HCT116 (cell line): Measurements from ENCODE around the gene C10orf53. TPM values are rescaled to one million over a fixed set of nuclear protein-coding genes. Genes with fewer than 3 reads are reported as not detected.

Experiments
- ATAC-seq: fragments of 200-7000 bp; cut with Tn5 transposase; 2 replicates; pipeline ENCODE4 v1.9.1; 2020; ENCODE audit warnings: mild to moderate bottlenecking, moderate library complexity
- BruUV-seq: library from RNA; stranded (reverse); fragments of 400-500 nt; replicated peaks from 2 replicates; lab custom pipeline; 2021; lab: Mats Ljungman, UMichigan
- CTCF ChIA-PET: fragments of 300-600 bp; sonication (Branson Sonifier 250); formaldehyde crosslinking; loops from one replicate; lab custom pipeline; 2021; ENCODE audit warnings: antibody characterized with exemption; lab: Charles Lee
- POLR2A ChIA-PET: fragments of 300-600, 350-600 bp; sonication (Branson Sonifier 250); formaldehyde crosslinking; loops from one replicate; lab custom pipeline; 2021; ENCODE audit warnings: antibody characterized with exemption; lab: Charles Lee
- RAD21 ChIA-PET, 2 experiments: fragments of 300-600 bp; sonication (Branson Sonifier 250); formaldehyde crosslinking; loops; one replicate each; lab custom pipeline; 2023; ENCODE audit warnings: low total read pairs in 2 of 2; ENCODE audit not compliant: uncharacterized antibody in 2 of 2, unreplicated experiment in 2 of 2, low non-redundant PET in 1 of 2; lab: Charles Lee
- DNase-seq: peaks from one replicate; pipeline ENCODE4 v3.0.0-alpha.2; 2010; ENCODE audit warnings: low read depth, low spot score
- H2AFZ ChIP-seq: fragments of 200-600 bp; shearing (Covaris generic), sonication (generic); 2 replicates; pipeline ENCODE4 v1.6.1; 2017; ENCODE audit warnings: low read depth, mixed run types, mixed read lengths, antibody characterized with exemption, low read length; ENCODE audit not compliant: poor library complexity, severe bottlenecking
- H3K27ac ChIP-seq: 2 replicates; pipeline ENCODE4 v1.5.1; 2012; ENCODE audit warnings: low read depth, low read length
- H3K27me3 ChIP-seq: fragments of 200-600 bp; sonication (generic); 2 replicates; pipeline ENCODE4 v1.6.1; 2016; ENCODE audit warnings: mixed run types, low read length, mixed read lengths; ENCODE audit not compliant: insufficient read depth
- H3K36me3 ChIP-seq, 2 experiments: fragments of 200-500 bp in 1 of 2; fragments of 200-600 bp in 1 of 2; sonication (Bioruptor generic) in 1 of 2; sonication (generic) in 1 of 2; 2 replicates each; pipeline versions ENCODE4 v1.5.1 to v1.6.1; 2014 to 2016; ENCODE audit warnings: low read length in 2 of 2, inconsistent platforms in 1 of 2, mixed read lengths in 1 of 2, mixed run types in 1 of 2; ENCODE audit not compliant: insufficient read depth in 2 of 2, control insufficient read depth in 1 of 2
- H3K4me1 ChIP-seq, 2 experiments: fragments of 200-600 bp in 1 of 2; sonication (generic) in 1 of 2; 2 replicates each; pipeline versions ENCODE4 v1.5.1 to v1.6.1; 2012 to 2017; ENCODE audit warnings: low read length in 2 of 2, inconsistent platforms in 1 of 2, mild to moderate bottlenecking in 1 of 2, mixed read lengths in 1 of 2, mixed run types in 1 of 2, moderate library complexity in 1 of 2; ENCODE audit not compliant: insufficient read depth in 2 of 2, control insufficient read depth in 1 of 2
- H3K4me2 ChIP-seq: fragments of 200-600 bp; sonication (generic); 2 replicates; pipeline ENCODE4 v1.6.1; 2017; ENCODE audit warnings: mixed run types, low read length, mixed read lengths
- H3K4me3 ChIP-seq, 2 experiments: fragments of 200-600 bp in 1 of 2; sonication (generic) in 1 of 2; replicated peaks in 1 of 2; 2 replicates each; pipeline ENCODE4 v1.5.1; 2011 to 2016; ENCODE audit warnings: low read length in 2 of 2, control low read depth in 1 of 2, low read depth in 1 of 2, mild to moderate bottlenecking in 1 of 2, mixed read lengths in 1 of 2, mixed run types in 1 of 2
- H3K79me2 ChIP-seq: fragments of 200-600 bp; sonication (generic); 2 replicates; pipeline ENCODE4 v1.6.1; 2017; ENCODE audit warnings: mild to moderate bottlenecking, mixed run types, low read length, moderate library complexity, mixed read lengths; ENCODE audit not compliant: insufficient read depth
- H3K9ac ChIP-seq: fragments of 200-600 bp; sonication (generic); 2 replicates; pipeline ENCODE4 v1.6.1; 2016; ENCODE audit warnings: low read length, mixed read lengths
- H3K9me2 ChIP-seq: fragments of 200-600 bp; sonication (generic), shearing (Covaris generic); 2 replicates; pipeline ENCODE4 v1.6.1; 2017; ENCODE audit warnings: mixed run types, mild to moderate bottlenecking, moderate library complexity; ENCODE audit not compliant: insufficient read depth
- H3K9me3 ChIP-seq, 2 experiments: fragments of 200-500 bp in 1 of 2; fragments of 200-600 bp in 1 of 2; sonication (Bioruptor generic) in 1 of 2; sonication (generic) in 1 of 2; 2 replicates each; pipeline ENCODE4 v1.6.1; 2014 to 2017; ENCODE audit warnings: low read length in 2 of 2, mixed read lengths in 2 of 2, inconsistent platforms in 1 of 2, low read depth in 1 of 2, mild to moderate bottlenecking in 1 of 2, mixed run types in 1 of 2, moderate library complexity in 1 of 2; ENCODE audit not compliant: control insufficient read depth in 1 of 2, insufficient read depth in 1 of 2
- H4K20me1 ChIP-seq: fragments of 200-600 bp; sonication (generic), shearing (Covaris generic); 2 replicates; pipeline ENCODE4 v1.6.1; 2017; ENCODE audit warnings: mixed run types, mild to moderate bottlenecking, moderate library complexity; ENCODE audit not compliant: insufficient read depth
- CBX3 ChIP-seq: IDR thresholded peaks from 2 replicates; pipeline ENCODE4 v1.6.1; 2012; ENCODE audit warnings: low read depth
- CEBPB ChIP-seq: IDR thresholded peaks from 2 replicates; pipeline ENCODE4 v1.6.1; 2012; ENCODE audit warnings: low read depth
- EGR1 ChIP-seq: IDR thresholded peaks from 2 replicates; pipeline ENCODE4 v1.6.1; 2012; ENCODE audit warnings: low read depth
- ELF1 ChIP-seq: IDR thresholded peaks from 2 replicates; pipeline ENCODE4 v1.6.1; 2012; ENCODE audit warnings: low read depth, borderline replicate concordance
- EZH2 ChIP-seq: fragments of 200-600 bp; sonication (generic); IDR thresholded peaks from 2 replicates; pipeline ENCODE4 v1.6.1; 2017; ENCODE audit warnings: antibody characterized with exemption, mixed run types
- EZH2phosphoT487 ChIP-seq: fragments of 200-600 bp; IDR thresholded peaks from 2 replicates; pipeline ENCODE4 v1.6.1; 2018; ENCODE audit warnings: antibody characterized with exemption, borderline replicate concordance
- JUND ChIP-seq: IDR thresholded peaks from 2 replicates; pipeline ENCODE4 v1.6.1; 2012
- POLR2AphosphoS5 ChIP-seq: IDR thresholded peaks from 2 replicates; pipeline ENCODE4 v1.6.1; 2011; ENCODE audit warnings: mild to moderate bottlenecking, low read depth, low read length, moderate library complexity
- SIN3A ChIP-seq: IDR thresholded peaks from 2 replicates; pipeline ENCODE4 v1.6.1; 2012; ENCODE audit warnings: low read depth
- intact Hi-C: fragments of 100-400 bp; cut with micrococcal nuclease; formaldehyde crosslinking; loops from 2 replicates; pipeline ENCODE4 v1.10.0; 2022
- total RNA-seq: library from RNA; stranded (reverse); gene quantifications from one replicate; pipeline ENCODE4 v1.2.1, GENCODE V29; 2021; ENCODE audit not compliant: unreplicated experiment
- TF ChIP-seq, protein P1 (sequence below): IDR thresholded peaks from 2 replicates; pipeline ENCODE4 v1.6.1; 2012
- TF ChIP-seq, protein P2 (sequence below): IDR thresholded peaks from 2 replicates; pipeline ENCODE4 v1.6.1; 2012
- TF ChIP-seq, protein P3 (sequence below): IDR thresholded peaks from 2 replicates; pipeline ENCODE4 v1.6.1; 2012; ENCODE audit warnings: low read depth

Gene C10orf53
- total RNA-seq, 1 experiment from 2014 or later = not detected

DNA sequence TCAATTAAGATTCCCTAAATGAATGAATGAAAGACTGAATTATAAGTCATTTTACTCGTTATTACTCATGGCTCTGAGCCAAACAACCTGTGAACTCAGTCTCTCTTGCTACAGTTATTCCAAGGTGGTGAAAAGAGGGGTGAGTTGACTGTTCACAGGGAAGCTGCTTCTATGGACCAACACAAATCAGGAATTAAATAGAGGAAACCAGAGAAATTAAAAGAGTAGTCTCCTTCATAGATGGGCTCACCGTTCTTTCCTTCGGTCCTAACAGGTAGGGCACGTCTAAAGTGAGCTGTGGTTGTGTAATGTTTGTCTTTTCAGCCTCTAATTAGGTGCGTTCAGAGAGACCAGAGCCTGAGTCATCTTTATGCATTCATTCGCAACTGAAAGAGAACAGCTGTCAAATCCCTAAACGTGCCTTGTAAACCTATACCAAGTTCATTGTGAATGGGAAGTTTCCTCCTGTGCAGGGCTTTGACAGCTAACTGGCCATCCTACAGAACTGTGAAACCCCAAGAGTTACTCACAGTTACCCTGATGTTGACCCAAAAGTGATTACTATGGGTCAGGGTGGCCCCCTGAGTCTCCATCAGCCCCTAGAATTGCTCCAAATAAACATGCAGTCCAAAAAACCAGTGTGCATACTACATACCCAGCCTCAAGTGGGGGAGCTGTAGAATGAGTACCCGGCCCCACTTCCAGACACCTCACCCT lies 18.2 kb upstream of the C10orf53 start:
- Histone ChIP-seq H2AFZ (no peak overlapping the region), H3K36me3 (no peaks in the 10 kb centered on the region), H3K79me2 (no peaks in the 10 kb centered on the region), H3K9ac (no peak overlapping the region), H3K4me1 (no peaks in the 10 kb centered on the region), H4K20me1 (no peaks in the 10 kb centered on the region), H3K9me3 (peaks cover 0 to 7% of the 10 kb centered on the region in 2 experiments; a peak in 1 of 4 replicates), H3K4me2 (no peak overlapping the region), H3K4me3 (no peak overlapping the region), H3K27ac (no peak overlapping the region), H3K9me2 (no peaks in the 10 kb centered on the region), H3K27me3 (peaks cover 3% of the 10 kb centered on the region; the same call in 1 of the 2 replicates)
- no peak for DNase-seq
- intact Hi-C loops = no loop called here
- ChIA-PET RAD21 (no interaction called here), CTCF (no interaction called here), POLR2A (no interaction called here)
- TF ChIP-seq CBX3 (no peak), EZH2 (no peak), EZH2phosphoT487 (no peak), ELF1 (no peak), JUND (no peak)
- TF ChIP-seq, protein P1, sequence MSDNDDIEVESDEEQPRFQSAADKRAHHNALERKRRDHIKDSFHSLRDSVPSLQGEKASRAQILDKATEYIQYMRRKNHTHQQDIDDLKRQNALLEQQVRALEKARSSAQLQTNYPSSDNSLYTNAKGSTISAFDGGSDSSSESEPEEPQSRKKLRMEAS = no peak
- TF ChIP-seq, protein P2, sequence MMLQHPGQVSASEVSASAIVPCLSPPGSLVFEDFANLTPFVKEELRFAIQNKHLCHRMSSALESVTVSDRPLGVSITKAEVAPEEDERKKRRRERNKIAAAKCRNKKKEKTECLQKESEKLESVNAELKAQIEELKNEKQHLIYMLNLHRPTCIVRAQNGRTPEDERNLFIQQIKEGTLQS = no peak
- ATAC-seq = no peak
- no TSS peak for BruUV-seq

DNA sequence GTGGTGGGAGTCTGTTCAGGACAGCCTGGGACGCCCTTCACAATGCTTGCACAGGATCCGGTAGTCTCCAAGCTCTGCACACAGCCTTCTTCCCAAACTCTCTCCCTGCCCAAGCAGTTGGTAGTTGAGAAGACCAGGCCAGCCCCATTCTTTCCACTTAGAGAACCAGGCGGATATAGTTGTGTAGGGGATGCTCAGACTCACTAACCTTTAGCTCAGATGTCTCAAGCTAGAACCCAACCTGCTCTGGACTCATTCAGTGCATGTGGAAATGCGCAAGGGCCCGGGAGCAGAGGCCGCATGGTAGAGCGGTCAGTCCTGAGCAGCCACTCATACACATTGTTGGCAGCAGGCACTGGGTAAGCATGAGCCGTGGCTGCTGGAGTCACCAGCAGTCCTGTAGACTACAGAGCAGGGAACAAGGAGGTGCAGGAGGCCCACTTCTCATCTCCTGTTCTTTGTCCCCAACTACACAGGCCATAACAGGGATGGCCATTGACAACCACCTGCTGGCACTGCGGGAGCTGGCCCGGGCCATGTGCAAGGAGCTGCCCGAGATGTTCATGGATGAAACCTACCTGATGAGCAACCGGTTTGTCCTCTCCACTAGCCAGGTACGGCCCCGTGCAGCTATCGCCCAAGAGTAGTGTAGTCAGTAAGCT lies 17.2 kb upstream of the C10orf53 start:
- no peak overlapping the region for H3K4me2 ChIP-seq
- BruUV-seq = no TSS peak
- H3K9ac ChIP-seq = no peak overlapping the region
- ChIA-PET POLR2A (no interaction called here), CTCF (no interaction called here), RAD21 (no interaction called here)
- no peak overlapping the region for H2AFZ ChIP-seq
- H3K9me3 ChIP-seq = peaks cover 0 to 7% of the 10 kb centered on the region in 2 experiments; a peak in 1 of 4 replicates
- DNase-seq = no peak
- peaks cover 7% of the 10 kb centered on the region for H3K27me3 ChIP-seq
- H3K36me3 ChIP-seq = no peaks in the 10 kb centered on the region
- no peaks in the 10 kb centered on the region for H3K9me2 ChIP-seq
- H3K79me2 ChIP-seq = no peaks in the 10 kb centered on the region
- H4K20me1 ChIP-seq = no peaks in the 10 kb centered on the region
- H3K4me1 ChIP-seq = no peaks in the 10 kb centered on the region
- H3K27ac ChIP-seq = no peak overlapping the region
- no peak for ATAC-seq
- intact Hi-C loops = no loop called here
- H3K4me3 ChIP-seq = no peak overlapping the region
- TF ChIP-seq EGR1 (no peak), CEBPB (no peak), SIN3A (no peak), EZH2phosphoT487 (no peak), POLR2AphosphoS5 (no peak)
- TF ChIP-seq, protein P3, sequence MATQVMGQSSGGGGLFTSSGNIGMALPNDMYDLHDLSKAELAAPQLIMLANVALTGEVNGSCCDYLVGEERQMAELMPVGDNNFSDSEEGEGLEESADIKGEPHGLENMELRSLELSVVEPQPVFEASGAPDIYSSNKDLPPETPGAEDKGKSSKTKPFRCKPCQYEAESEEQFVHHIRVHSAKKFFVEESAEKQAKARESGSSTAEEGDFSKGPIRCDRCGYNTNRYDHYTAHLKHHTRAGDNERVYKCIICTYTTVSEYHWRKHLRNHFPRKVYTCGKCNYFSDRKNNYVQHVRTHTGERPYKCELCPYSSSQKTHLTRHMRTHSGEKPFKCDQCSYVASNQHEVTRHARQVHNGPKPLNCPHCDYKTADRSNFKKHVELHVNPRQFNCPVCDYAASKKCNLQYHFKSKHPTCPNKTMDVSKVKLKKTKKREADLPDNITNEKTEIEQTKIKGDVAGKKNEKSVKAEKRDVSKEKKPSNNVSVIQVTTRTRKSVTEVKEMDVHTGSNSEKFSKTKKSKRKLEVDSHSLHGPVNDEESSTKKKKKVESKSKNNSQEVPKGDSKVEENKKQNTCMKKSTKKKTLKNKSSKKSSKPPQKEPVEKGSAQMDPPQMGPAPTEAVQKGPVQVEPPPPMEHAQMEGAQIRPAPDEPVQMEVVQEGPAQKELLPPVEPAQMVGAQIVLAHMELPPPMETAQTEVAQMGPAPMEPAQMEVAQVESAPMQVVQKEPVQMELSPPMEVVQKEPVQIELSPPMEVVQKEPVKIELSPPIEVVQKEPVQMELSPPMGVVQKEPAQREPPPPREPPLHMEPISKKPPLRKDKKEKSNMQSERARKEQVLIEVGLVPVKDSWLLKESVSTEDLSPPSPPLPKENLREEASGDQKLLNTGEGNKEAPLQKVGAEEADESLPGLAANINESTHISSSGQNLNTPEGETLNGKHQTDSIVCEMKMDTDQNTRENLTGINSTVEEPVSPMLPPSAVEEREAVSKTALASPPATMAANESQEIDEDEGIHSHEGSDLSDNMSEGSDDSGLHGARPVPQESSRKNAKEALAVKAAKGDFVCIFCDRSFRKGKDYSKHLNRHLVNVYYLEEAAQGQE = no peak
- TF ChIP-seq, protein P1 = no peak
